ENCODE data around the gene TRPM2. TPM values are rescaled to one million over a fixed set of nuclear protein-coding genes. Genes with fewer than 3 reads are reported as not detected.
"Not testable (repeated sequence)": the region's sequence is repeated elsewhere in the genome, so short reads cannot be mapped to it uniquely, and the experiment has no call there.

Gene TRPM2
- total and polyA plus RNA-seq, 12 donors: 0.34 to 8.5 (median 1.2) TPM

DNA sequence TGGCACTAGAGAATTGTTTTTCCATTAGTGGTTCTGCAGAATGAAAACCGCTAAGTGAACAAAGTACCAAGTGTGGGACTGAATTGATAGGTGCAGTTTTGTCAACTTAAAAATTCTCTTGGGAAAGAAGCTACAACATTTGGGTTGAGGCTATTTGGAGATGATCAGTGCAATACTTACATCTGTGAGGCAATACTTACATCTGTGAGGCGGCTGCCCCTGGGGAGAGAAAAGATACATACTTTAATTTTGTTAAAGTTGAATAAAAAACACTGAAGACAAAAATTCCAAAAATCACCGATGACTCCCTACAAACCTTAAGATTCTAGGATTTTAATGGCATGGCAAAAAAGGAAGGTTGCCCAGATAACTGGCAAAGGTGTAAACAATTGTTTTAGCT, 16.0 kb upstream of the TRPM2 start:
- DNase-seq (no peak), ATAC-seq (no peak)
- intact Hi-C loops (cut with DNase I): loop anchor here in 3 of 10 donors (2.0 to 5.0 kb wide), 2 partner anchors 35 to 37 kb away; partner anchors contain the start of gene PFKL (in 3 of the 3)
- Histone ChIP-seq H3K4me1 (peaks cover 5 to 22% (median 18%) of the 10 kb centered on the region in 9 donors), H3K36me3 (peaks cover 0 to 36% (median 2%) of the 10 kb centered on the region in 9 donors), H3K27ac (peak overlapping the region in 4 of 10 donors; percentile 62 to 98 (median 86)), H3K27me3 (no peaks in the 10 kb centered on the region), H3K9me3 (no peaks in the 10 kb centered on the region), H3K4me3 (no peak overlapping the region)
- 72 to 84% methylated on average over 3 of the region's 3 CpGs for WGBS, 2 donors
- no peak for TF ChIP-seq CTCF (IDR thresholded peaks at IDR 0.05)

GRCh38 chr21:44337941-44338895, 15.2 kb upstream of the TRPM2 start:
- H3K27ac ChIP-seq: peak overlapping the region in 9 of 10 donors; percentile 62 to 98 (median 84)
- ATAC-seq (peak; percentile 16 to 54 (median 34)), DNase-seq (peak; percentile 64 to 79)
- peaks cover 5 to 22% (median 18%) of the 10 kb centered on the region in 9 donors for H3K4me1 ChIP-seq
- peak in 7 of 9 donors; percentile 37 to 62 (median 44) for TF ChIP-seq CTCF (IDR thresholded peaks at IDR 0.05)
- H3K27me3 ChIP-seq: no peaks in the 10 kb centered on the region
- intact Hi-C loops (cut with DNase I): loop anchor here in 3 of 10 donors (2.0 to 5.0 kb wide), 2 partner anchors 36 to 37 kb away; partner anchors contain the start of gene PFKL (in 3 of the 3)
- H3K4me3 ChIP-seq: peak overlapping the region in 9 of 10 donors; percentile 36 to 90 (median 54)
- WGBS, 2 donors: 7 to 13% methylated on average over 19 to 25 of the region's 47 CpGs
- no peaks in the 10 kb centered on the region for H3K9me3 ChIP-seq
- peaks cover 0 to 28% (median 0%) of the 10 kb centered on the region in 9 donors for H3K36me3 ChIP-seq

GRCh38 chr21:44338971-44339910, 14.2 kb upstream of the TRPM2 start, which contains the start of gene CFAP410:
Gene CFAP410, minus strand, starts transcription at chr21:44339390. Its CDS starts 196 bp downstream, at chr21:44339194.
- peaks cover 0 to 28% (median 0%) of the 10 kb centered on the region in 9 donors for H3K36me3 ChIP-seq
- H3K27me3 ChIP-seq: no peaks in the 10 kb centered on the region
- peak within 1 kb of the TSS; percentile 91 to 99 (median 97) for H3K27ac ChIP-seq
- ATAC-seq (peak; percentile 94 to 95 (median 94)), DNase-seq (peak; percentile 92 to 96)
- H3K4me1 ChIP-seq: peaks cover 5 to 22% (median 18%) of the 10 kb centered on the region in 9 donors
- TF ChIP-seq CTCF (IDR thresholded peaks at IDR 0.05): no peak
- intact Hi-C loops (cut with DNase I): loop anchor here in 3 of 10 donors (1.0 to 5.0 kb wide), 2 partner anchors 37 to 99 kb away; partner anchors contain the start of gene PFKL (in 2 of the 3)
- peak within 1 kb of the TSS; percentile 53 to 97 (median 86) for H3K4me3 ChIP-seq
- WGBS, 2 donors: 1 to 2% methylated on average over 72 to 86 of the region's 90 CpGs
- H3K9me3 ChIP-seq: no peaks in the 10 kb centered on the region

DNA sequence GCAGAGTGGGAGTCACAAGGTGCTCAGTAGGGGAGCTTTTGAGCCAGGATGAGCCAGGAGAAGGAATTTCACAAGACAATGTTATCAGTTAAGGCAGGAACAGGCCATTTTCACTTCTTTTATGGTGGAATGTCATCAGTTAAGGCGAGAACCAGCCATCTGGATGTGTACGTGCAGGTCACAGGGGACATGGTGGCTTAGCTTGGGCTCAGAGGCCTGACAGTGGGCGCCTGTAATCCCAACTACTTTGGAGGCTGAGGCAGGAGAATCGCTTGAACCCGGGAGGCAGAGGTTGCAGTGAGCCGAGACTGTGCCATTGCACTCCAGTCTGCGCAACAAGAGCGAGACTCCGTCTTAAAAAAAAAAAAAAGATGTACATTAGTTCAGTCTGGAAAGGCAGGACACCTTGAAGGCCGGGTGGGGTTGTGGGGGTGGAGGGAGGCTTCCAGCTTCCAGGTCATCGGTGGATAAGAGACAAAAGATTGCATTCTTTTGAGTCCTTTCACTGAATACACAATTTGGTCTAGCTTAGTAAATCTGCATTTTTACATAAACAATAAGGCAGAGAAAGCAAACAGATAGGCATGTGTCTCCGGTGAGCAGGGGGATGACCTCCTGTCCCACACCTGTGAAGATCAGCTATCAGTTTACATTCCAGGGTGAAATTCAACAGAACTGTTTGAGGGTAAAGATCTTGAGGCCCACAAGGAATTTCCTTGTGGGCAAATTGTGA, 11.5 kb upstream of the TRPM2 start:
- intact Hi-C loops (cut with DNase I): loop anchor here in 2 of 10 donors (10.0 kb wide), 2 partner anchors 113 to 133 kb away; partner anchors contain the start of gene LRRC3 (in 1 of the 2)
- Histone ChIP-seq H3K4me1 (peaks cover 5 to 22% (median 18%) of the 10 kb centered on the region in 9 donors), H3K27me3 (peaks cover 0 to 12% (median 0%) of the 10 kb centered on the region in 7 donors)
- H3K9me3 ChIP-seq, ATAC-seq, DNase-seq, H3K4me3 ChIP-seq, H3K36me3 ChIP-seq, H3K27ac ChIP-seq: not testable (repeated sequence)
- WGBS, 2 donors: 73 to 74% methylated on average over 12 of the region's 12 CpGs

DNA sequence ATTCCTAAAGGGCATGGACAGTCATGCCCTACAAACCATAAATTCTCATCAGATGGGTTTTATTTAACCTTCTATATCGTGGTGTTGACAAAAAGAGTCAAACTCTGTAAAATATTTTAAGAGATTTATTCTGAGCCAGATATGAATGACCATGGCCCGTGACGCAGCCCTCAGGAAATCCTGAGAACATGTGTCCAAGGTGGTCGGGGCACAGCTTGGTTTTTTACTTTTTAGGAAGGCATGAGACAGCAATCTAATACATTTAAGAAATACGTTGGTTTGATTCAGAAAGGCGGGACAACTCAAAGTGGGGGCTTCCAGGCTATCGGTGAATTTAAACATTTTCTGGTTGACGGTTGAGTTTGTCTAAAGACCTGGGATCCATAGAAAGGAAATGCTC, 10.4 kb upstream of the TRPM2 start:
- 78 to 81% methylated on average over 8 of the region's 8 CpGs for WGBS, 2 donors
- not testable (repeated sequence) for DNase-seq, H3K27ac ChIP-seq, ATAC-seq, H3K36me3 ChIP-seq, H3K9me3 ChIP-seq, H3K4me3 ChIP-seq
- intact Hi-C loops (cut with DNase I): loop anchor here in 2 of 10 donors (10.0 kb wide), 2 partner anchors 112 to 132 kb away; partner anchors contain the start of gene LRRC3 (in 1 of the 2)
- Histone ChIP-seq H3K4me1 (peaks cover 5 to 15% (median 14%) of the 10 kb centered on the region in 9 donors), H3K27me3 (peaks cover 0 to 15% (median 3%) of the 10 kb centered on the region in 7 donors)

Data from heart right ventricle (tissue), 16 donors.